Sigmoid colon (tissue), 4 donors: ENCODE data around the gene GNG2.

Experiments
- CTCF ChIP-seq, 4 experiments: fragments of 450-650 bp in 3 of 4; fragments of 200-600 bp in 1 of 4; IDR thresholded peaks; one replicate each; pipeline ENCODE4 v1.5.1; 2016 to 2019; ENCODE audit warnings: antibody characterized with exemption in 4 of 4, mild to moderate bottlenecking in 3 of 4, moderate library complexity in 2 of 4
- POLR2AphosphoS5 ChIP-seq, 4 donors: sonication (generic); formaldehyde crosslinking; IDR thresholded peaks; one replicate each; pipeline ENCODE4 v1.6.1; 2017; ENCODE audit warnings: antibody characterized with exemption in 4 of 4

DNA sequence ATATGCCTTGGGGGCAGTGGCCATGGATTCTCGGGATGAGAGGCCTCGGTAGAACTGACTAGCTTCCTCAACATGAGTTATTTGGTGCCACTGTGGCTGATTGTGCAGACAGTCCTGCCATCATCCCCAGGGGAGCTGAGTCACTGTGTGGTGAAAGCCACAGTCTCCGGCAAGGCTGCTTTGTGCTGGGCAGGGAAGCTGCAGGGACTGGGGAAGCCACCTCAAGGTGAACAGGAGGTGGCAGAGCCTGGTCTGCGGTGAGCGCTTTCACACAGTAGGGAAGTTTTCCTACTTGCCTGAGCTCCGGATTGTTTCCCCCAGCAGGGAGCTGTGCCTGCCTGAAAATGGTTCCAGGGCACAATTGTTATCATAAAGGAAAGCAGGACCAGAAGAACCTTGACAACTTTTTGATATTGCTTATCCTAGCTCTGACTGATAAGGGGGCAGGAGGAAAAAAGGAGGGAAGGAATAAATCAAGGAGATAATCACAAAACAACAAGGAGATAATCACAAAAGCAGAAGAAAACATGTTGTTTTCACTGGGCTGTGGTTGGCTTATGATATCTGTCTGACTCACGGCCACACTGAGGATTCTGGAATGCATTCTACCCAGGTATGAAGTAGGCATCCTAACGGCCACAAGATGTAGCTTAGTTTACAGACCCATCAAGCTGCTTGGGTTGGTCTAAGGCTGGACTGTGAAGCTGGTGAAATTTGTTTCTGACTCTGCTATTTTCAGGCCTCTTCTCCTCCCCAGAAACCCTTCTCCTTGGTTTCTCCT lies 32.2 kb upstream of the GNG2 start:
- TF ChIP-seq CTCF (IDR thresholded peaks at IDR 0.05) = no peak
- no peak for TF ChIP-seq POLR2AphosphoS5 (IDR thresholded peaks at IDR 0.05)
